Prostate gland (tissue), 2 donors: ENCODE data around the gene CCNC.

ENCODE experiments used
- CTCF ChIP-seq, 4 experiments: fragments of 200-600 bp in 2 of 4; fragments of 450-650 bp in 2 of 4; sonication (generic) in 2 of 4; IDR thresholded peaks; 1 replicate in 3 of 4; 2 replicates in 1 of 4; pipeline ENCODE4 v1.5.1; 2016 to 2019; ENCODE audit warnings: antibody characterized with exemption in 4 of 4, mild to moderate bottlenecking in 2 of 4, moderate library complexity in 2 of 4
- POLR2A ChIP-seq: fragments of 450-650 bp; IDR thresholded peaks from one replicate; pipeline ENCODE4 v1.6.1; 2016; ENCODE audit warnings: antibody characterized with exemption, mild to moderate bottlenecking
- POLR2AphosphoS5 ChIP-seq: sonication (generic); formaldehyde crosslinking; IDR thresholded peaks from one replicate; pipeline ENCODE4 v1.6.1; 2017; ENCODE audit warnings: antibody characterized with exemption

- TF ChIP-seq CTCF (IDR thresholded peaks at IDR 0.05) (no peak), POLR2AphosphoS5 (no peak), POLR2A (no peak)
These were observed 18.3 kb downstream of the CCNC start for GRCh38 chr6:99550046-99550748.
